ENCODE results near the gene CELSR1. TPM values are rescaled to one million over a fixed set of nuclear protein-coding genes. Genes with fewer than 3 reads are reported as not detected.
A peak's percentile ranks its signal among the peaks of the same experiment; 100 is the strongest.

Gene CELSR1
- total and polyA plus RNA-seq, 10 donors, result 4.3 to 13.1 (median 8.4) TPM

DNA sequence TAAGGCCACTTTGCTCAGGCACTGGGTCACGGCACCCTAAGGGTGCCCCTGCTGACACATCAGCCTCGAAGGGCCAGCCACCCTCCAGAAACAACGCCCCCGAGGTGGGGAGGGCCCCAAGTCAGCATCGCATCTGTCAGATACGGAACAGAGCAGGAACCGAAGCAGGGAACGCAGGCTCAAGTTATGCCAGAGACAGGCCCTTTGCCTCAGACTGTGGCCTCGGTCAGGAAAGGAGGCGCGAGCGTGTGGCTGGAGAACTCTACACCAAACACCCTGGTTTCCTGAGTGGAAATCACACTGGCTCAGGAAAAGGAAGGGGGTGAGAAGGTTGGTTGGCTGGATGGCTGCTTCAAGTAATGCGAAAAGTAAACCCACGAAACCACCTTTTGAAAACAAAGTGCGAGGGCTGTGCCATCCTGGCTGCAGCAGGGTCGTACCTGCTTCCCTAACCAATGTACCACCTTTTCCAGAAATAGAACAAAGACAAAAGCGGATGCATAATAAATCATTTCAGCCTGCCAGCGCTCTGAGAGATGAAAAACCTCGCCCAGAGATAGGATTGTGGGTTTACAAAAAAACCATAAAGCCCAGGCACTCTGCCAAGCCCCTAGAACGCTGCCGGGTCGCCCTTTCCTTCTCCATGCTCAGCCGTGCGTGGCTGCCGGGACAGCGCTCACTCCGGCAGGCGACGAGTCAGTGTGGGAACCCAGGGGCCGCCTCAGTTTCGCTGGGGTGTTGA is 163.3 kb downstream of the CELSR1 start:
- WGBS, 5 donors, result 10 to 28% (median 19%) methylated on average over 25 to 31 of the region's 31 CpGs
- TF ChIP-seq POLR2AphosphoS5 (IDR thresholded peaks at IDR 0.05), result no peak
- no peak for TF ChIP-seq POLR2A (IDR thresholded peaks at IDR 0.05)
- TF ChIP-seq, protein P1, sequence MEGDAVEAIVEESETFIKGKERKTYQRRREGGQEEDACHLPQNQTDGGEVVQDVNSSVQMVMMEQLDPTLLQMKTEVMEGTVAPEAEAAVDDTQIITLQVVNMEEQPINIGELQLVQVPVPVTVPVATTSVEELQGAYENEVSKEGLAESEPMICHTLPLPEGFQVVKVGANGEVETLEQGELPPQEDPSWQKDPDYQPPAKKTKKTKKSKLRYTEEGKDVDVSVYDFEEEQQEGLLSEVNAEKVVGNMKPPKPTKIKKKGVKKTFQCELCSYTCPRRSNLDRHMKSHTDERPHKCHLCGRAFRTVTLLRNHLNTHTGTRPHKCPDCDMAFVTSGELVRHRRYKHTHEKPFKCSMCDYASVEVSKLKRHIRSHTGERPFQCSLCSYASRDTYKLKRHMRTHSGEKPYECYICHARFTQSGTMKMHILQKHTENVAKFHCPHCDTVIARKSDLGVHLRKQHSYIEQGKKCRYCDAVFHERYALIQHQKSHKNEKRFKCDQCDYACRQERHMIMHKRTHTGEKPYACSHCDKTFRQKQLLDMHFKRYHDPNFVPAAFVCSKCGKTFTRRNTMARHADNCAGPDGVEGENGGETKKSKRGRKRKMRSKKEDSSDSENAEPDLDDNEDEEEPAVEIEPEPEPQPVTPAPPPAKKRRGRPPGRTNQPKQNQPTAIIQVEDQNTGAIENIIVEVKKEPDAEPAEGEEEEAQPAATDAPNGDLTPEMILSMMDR (IDR thresholded peaks at IDR 0.05 in 8 of 11, conservative IDR thresholded peaks at IDR 0.05 in 3 of 11), result no peak
- Histone ChIP-seq H3K27me3 (replicated peaks in 1 of 7) (peaks cover 0 to 25% (median 0%) of the 10 kb centered on the region in 7 donors), H3K27ac (peak overlapping the region in 1 of 8 donors; percentile 33), H3K4me3 (no peak overlapping the region), H3K9me3 (peaks cover 0 to 28% (median 21%) of the 10 kb centered on the region in 8 donors), H3K36me3 (peaks cover 0 to 36% (median 2%) of the 10 kb centered on the region in 6 donors), H3K4me1 (peaks cover 0 to 39% (median 11%) of the 10 kb centered on the region in 6 donors)
- intact Hi-C loops (cut with DNase I; ENCODE audit: low total_unique reads), result no loop called here
- no peak for DNase-seq

DNA sequence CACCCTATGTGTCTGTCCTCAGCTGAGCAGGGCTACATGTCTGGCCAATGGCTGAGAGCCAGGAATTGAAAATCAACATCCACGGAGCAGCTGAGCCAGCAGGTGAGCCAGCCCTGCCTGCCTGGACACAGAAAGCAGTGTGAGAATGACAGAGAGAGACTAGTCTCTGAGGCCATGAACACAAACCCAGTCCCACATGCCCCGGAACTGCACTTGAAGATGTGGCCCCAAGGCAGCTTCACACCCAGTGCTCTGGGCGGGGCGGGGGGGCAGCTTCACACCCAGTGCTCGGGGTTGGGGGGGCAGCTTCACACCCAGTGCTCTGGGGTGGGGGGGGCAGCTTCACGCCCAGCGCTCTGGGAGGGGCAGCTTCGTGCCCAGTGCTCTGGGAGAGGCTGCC is 164.3 kb downstream of the CELSR1 start:
- TF ChIP-seq POLR2AphosphoS5 (IDR thresholded peaks at IDR 0.05) (no peak), POLR2A (IDR thresholded peaks at IDR 0.05) (no peak)
- TF ChIP-seq, protein P1 (IDR thresholded peaks at IDR 0.05 in 8 of 11, conservative IDR thresholded peaks at IDR 0.05 in 3 of 11), result no peak
- no peak overlapping the region for H3K4me3 ChIP-seq
- 43 to 57% (median 52%) methylated on average over 4 to 8 of the region's 8 CpGs for WGBS, 5 donors
- no peak overlapping the region for H3K27ac ChIP-seq
- peaks cover 0 to 28% (median 21%) of the 10 kb centered on the region in 8 donors for H3K9me3 ChIP-seq
- H3K27me3 ChIP-seq (replicated peaks in 1 of 7), result peaks cover 0 to 25% (median 0%) of the 10 kb centered on the region in 7 donors
- DNase-seq, result no peak
- intact Hi-C loops (cut with DNase I; ENCODE audit: low total_unique reads), result no loop called here
- H3K4me1 ChIP-seq, result peaks cover 0 to 39% (median 11%) of the 10 kb centered on the region in 6 donors
- H3K36me3 ChIP-seq, result peaks cover 0 to 29% (median 2%) of the 10 kb centered on the region in 6 donors

DNA sequence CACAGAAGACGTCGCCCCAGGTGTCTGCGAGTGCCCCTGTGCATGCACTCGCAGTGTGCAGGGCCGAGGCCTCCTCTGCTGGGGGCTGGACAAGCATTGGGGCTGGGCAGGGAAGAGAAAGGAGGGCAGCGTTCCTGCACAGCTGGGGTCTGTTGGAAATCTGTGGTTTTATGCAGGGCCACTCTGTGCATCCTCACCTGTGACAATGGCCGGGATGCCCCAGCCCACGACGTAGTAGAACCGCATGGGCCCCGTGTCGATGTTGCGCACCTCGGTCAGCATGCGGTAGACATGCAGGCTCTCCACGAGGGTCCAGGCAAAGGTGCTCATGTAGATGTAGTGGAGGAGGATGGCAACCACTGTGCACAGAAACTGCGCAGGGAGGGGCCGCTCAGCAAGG is 164.7 kb downstream of the CELSR1 start:
- WGBS, 5 donors, result 89 to 96% (median 91%) methylated on average over 5 to 18 of the region's 18 CpGs
- H3K4me1 ChIP-seq, result peaks cover 0 to 42% (median 13%) of the 10 kb centered on the region in 6 donors
- H3K4me3 ChIP-seq, result no peak overlapping the region
- TF ChIP-seq, protein P1 (IDR thresholded peaks at IDR 0.05 in 8 of 11, conservative IDR thresholded peaks at IDR 0.05 in 3 of 11), result no peak
- TF ChIP-seq POLR2A (IDR thresholded peaks at IDR 0.05) (no peak), POLR2AphosphoS5 (IDR thresholded peaks at IDR 0.05) (no peak)
- intact Hi-C loops (cut with DNase I; ENCODE audit: low total_unique reads), result no loop called here
- peaks cover 0 to 28% (median 21%) of the 10 kb centered on the region in 8 donors for H3K9me3 ChIP-seq
- H3K36me3 ChIP-seq, result peaks cover 0 to 29% (median 2%) of the 10 kb centered on the region in 6 donors
- DNase-seq, result no peak
- H3K27ac ChIP-seq, result no peak overlapping the region
- H3K27me3 ChIP-seq (replicated peaks in 1 of 7), result peaks cover 0 to 26% (median 2%) of the 10 kb centered on the region in 7 donors

DNA sequence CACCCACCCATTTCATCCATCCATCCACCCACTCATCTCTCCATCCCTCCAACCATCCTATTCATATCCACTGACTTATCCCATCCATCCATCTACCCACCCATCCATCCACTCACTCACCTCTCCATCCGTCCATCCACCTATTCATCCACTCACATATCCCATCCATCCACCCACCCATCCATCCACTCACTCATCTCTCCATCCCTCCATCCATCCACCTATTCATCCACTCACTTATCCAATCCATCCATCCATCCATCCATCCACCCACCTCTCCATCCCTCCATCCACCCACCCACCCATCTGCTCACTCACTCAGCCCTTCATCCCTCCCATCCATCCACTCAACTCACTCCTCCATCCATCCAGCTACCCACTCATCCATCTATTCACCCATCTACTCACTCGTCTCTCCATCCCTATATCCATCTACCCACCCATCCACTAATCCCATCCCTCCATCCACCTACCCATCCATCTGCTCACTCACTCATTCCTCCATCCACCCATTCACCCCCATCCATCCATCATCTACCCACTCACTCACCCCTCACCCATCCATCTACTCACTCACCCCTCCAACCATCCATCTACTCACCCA is 165.7 kb downstream of the CELSR1 start:
- intact Hi-C loops (cut with DNase I; ENCODE audit: low total_unique reads), result no loop called here

More for the DNA sequence above, 165.7 kb downstream of the CELSR1 start:
- peaks cover 0 to 36% (median 11%) of the 10 kb centered on the region in 7 donors for H3K27me3 ChIP-seq (replicated peaks in 1 of 7)
- no peak overlapping the region for H3K4me3 ChIP-seq
- WGBS, 5 donors, result 88 to 96% (median 94%) methylated on average over 2 of the region's 2 CpGs
- peaks cover 0 to 22% (median 17%) of the 10 kb centered on the region in 8 donors for H3K9me3 ChIP-seq
- H3K4me1 ChIP-seq, result peaks cover 0 to 47% (median 19%) of the 10 kb centered on the region in 6 donors
- H3K36me3 ChIP-seq, result peaks cover 0 to 23% (median 1%) of the 10 kb centered on the region in 6 donors
- TF ChIP-seq POLR2AphosphoS5 (IDR thresholded peaks at IDR 0.05) (no peak), POLR2A (IDR thresholded peaks at IDR 0.05) (no peak)
- TF ChIP-seq, protein P1 (IDR thresholded peaks at IDR 0.05 in 8 of 11, conservative IDR thresholded peaks at IDR 0.05 in 3 of 11), result no peak
- DNase-seq, result no peak
- H3K27ac ChIP-seq, result no peak overlapping the region

All from spleen (tissue), 11 donors.